HG02798 (cell line): ENCODE results near the gene CACNA1C.
"Not testable (repeated sequence)": the region's sequence is repeated elsewhere in the genome, so short reads cannot be mapped to it uniquely, and the experiment has no call there.

Experiments used
- ATAC-seq: cut with Tn5 transposase; IDR thresholded peaks from one replicate; pipeline ENCODE4 v1.9.1; 2021; ENCODE audit warnings: mild to moderate bottlenecking; ENCODE audit not compliant: unreplicated experiment, poor library complexity

Gene CACNA1C

DNA sequence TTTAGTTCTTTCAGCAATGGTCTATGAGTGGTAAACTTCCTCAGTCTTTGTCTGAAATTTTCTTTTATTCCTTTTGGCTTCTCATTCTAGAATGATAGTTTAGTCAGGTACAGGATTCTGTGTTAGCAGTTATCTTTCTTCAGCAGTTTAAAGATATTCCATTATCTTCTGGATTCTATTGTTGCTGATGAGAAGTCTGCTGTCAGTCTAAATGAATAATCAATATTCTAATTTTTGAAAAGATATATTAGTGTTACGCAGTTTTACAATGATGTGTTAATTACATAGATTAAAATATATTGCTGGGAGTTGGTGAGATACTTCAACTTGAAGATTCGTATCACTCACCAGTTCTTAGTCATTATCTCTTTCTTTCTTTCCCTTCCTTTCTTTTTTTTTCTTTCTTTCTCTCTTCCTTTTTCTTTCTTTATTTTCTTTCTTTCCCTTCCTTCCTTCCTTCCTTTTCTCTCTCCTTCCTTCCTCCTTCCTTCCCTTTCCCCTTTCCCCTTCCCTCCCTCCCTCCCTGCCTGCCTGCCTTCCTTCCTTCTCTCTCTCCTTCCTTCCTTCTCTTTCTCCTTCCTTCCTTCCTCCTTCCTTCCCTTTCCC is 17.8 kb downstream of the CACNA1C start:
- ATAC-seq: no peak

DNA sequence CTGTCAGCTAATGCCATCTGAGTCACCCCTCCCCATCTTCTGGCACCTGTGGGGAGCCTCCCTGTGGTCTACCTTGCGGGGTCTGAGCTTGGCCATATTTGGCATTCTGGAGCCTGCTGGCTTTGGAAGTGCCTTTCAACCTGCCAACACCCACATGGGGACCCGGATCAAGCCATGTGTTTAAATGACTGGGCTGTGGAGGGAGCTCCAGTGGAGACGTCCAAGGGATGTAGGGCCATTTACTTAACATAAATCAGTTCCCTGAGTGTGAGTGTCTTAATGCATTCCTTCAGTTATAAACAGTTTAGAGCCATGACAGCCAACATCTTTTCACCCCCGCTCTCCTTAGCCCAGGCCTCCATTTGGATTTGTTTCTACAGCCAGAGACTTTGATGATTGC is 22.0 kb downstream of the CACNA1C start:
- ATAC-seq: no peak

DNA sequence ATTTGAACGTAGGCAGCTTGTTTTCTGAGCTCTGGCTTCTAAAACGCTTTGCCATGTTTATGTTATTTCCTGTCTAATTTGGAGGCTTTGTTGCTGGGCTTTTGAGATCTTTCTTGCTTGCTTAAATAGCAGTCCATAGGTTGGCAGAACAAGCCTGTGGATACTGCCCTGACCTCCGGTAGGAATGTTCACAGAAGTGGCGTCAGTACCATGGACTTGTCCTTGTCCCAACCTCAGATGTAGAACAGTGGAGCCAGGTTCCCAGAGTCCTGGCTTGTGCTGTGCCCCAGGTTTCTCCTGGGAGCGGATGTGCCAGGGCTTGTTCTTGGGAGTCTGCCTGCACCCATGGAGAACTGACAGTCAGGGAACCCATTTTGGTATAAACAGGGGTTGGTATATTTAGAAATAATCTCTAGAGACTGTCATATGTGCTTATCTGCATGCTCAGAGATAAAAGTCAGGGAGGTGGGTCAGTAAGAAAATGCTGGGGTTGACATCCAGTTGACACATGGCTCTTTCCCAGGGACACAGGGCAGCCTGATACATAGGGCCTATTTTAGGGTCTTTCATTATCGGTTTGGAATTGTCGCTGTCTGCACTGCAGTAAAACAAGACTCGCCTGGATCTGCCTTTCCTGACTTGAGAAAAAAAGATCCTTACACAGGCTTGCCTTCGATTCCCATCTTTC is 22.9 kb downstream of the CACNA1C start:
- ATAC-seq: no peak

DNA sequence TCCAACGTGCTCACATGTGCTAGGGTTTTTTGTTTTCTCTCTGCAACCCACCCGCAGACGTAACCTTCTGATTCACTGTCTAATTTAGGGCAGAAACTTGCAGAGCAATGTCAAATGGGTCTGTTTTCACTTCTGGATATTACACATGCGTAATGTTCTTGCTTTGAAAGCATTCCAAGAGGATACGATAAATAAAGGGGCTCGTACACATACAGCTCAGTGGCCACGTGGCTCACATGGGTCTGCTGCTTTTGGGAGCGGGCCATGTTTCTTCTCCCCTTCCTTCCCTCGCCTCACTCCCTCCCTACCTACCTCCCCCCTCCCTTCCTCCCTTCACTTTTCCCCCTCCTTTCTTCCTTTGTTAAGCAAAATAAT is 23.4 kb downstream of the CACNA1C start:
- no peak for ATAC-seq

- no peak for ATAC-seq
These were observed 23.9 kb downstream of the CACNA1C start for GRCh38 chr12:2076728-2077127.

GRCh38 chr12:2080604-2081003 is 27.8 kb downstream of the CACNA1C start:
- no peak for ATAC-seq

DNA sequence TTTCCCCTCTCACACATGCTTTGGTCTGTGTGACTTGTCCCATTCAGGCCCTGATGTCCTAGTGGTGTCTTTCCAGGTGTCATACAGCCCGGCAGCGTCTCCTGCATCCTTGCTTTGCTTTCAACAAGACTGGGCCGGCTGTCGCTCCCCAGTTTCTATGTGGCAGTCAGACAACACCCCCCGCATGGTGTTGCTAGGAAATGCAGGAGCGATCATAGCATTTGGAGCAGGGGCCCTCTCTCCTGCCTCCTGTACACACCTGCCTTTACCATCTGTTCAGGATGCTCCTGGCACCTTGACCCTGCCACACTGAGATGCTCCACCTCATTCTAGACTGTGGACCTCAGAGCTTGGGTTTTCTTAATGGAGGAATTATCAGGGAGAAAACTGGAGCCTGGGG is 29.5 kb downstream of the CACNA1C start:
- no peak for ATAC-seq

DNA sequence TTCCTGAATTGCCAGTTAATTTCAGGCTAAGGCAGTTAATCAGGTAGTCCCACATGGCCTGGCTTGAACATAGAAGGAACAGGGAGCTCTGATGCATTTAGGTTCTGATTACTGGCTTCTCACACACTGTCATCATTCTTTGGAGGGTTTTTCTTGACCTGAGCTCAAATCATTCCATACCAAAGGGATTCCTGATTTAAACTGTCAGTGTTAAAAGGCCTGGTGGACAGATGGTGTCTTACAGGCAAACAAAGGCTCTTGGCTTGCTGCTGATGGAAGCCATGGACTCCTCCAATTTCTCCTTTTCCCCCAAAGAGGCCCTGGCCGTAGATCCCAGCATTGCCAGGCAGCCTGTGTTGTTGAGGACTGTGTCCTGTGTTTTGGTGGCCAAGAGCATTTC is 30.2 kb downstream of the CACNA1C start:
- ATAC-seq: no peak

GRCh38 chr12:2083561-2083960 is 30.8 kb downstream of the CACNA1C start:
- ATAC-seq: no peak

DNA sequence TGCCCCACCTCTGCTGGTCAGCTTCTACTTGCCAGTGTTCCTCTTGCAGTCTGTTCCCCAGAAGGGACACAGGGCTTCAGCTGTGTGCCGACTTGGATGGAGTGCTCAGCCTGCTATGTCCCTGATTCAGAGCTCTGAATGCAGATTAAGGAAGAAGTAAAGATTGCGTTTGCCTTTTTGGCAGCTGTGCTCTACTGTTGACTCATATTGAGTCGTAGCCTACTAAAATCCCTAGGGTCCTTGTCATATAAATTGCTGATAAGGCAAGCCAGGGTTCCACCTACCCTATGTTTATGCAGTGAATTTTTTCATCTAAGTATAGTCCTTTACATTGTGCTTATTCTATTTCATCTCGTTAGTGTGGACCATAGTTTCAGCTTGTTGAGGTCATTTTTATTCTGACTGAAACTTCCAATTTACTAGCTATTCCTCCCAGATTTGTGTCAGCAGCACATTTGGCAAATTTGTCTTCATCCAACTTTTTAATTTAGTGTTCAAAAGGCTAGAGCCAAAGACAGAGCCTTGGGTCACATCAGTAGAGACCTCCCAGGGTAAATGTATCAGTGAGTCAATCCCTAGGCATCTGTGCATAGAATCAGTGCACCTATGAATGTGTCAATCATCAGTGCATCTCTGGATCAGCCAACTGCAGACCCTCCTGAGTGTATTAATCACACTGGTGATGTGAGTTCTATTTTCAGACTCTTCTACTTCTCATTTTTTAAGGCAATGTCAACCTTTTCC is 31.9 kb downstream of the CACNA1C start:
- ATAC-seq: no peak

DNA sequence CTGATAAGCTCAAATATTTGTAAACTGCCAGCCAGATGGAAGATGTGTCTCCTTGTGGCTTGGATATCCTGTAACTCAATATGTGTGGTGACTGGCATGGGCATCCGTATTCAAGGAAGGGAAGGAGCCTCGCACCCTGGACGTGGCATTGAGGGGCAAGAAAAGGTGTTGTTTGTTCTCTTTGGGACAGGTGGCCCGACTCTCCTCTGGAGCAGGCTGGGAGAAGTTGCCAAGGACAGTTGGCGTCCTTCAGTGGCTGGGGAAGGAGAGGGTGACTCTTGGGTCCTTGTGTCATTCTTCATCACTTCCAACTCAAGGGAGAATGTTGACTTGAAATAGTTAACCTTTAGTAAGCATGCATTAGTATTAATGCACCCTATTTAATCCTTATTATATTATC is 39.6 kb downstream of the CACNA1C start:
- no peak for ATAC-seq

GRCh38 chr12:2092890-2093289 is 40.1 kb downstream of the CACNA1C start:
- ATAC-seq: no peak

GRCh38 chr12:2094597-2094996 is 41.8 kb downstream of the CACNA1C start:
- ATAC-seq: no peak

GRCh38 chr12:2095878-2096277 is 43.1 kb downstream of the CACNA1C start:
- no peak for ATAC-seq

DNA sequence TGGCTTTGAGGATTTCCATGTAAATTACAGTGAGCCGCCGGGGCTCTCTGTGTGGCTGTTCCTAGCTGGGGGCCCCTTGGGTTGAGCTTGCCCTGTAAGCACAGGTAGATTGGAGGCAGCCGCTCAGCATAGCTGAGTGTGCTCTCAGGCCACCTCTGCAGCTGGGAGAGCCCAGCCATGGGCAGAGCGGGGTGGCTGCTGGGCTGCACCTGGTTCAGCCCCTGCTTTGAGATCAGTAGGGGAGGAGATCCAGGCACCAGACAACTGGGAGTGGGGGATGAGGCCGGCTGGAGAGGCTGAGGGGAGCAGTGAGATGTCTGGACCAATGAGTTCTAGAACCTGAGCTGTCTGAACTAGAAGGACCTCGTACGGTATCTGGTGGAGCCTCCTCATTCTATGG is 44.8 kb downstream of the CACNA1C start:
- ATAC-seq: no peak

GRCh38 chr12:2098852-2099251 is 46.1 kb downstream of the CACNA1C start:
- no peak for ATAC-seq

GRCh38 chr12:2099595-2099994 is 46.8 kb downstream of the CACNA1C start:
- ATAC-seq: no peak

DNA sequence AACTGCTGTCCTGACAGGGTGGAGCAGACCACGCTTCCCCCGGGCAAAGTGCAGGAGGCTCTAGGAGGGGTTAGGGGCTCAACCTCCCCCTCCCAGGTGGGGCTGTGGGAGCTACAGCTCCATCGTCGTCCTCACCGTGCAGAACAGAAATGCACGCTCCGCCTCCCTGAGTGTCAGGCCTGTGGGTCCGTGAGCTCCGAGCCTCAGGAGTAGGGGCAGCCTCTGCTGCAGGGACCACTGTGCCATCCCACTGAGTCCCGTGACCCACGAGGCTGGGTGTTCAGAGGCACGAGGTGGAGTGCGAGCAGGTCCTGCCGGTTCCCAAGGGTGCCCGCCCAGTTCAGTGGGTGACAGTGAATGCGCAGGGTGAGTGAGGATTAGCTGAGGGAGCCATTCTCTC is 48.6 kb downstream of the CACNA1C start:
- no peak for ATAC-seq

GRCh38 chr12:2101771-2102170 is 49.0 kb downstream of the CACNA1C start:
- no peak for ATAC-seq

GRCh38 chr12:2102736-2103135 is 49.9 kb downstream of the CACNA1C start:
- ATAC-seq: not testable (repeated sequence)

- ATAC-seq: not testable (repeated sequence)
These were observed 52.6 kb downstream of the CACNA1C start for GRCh38 chr12:2105387-2105786.

DNA sequence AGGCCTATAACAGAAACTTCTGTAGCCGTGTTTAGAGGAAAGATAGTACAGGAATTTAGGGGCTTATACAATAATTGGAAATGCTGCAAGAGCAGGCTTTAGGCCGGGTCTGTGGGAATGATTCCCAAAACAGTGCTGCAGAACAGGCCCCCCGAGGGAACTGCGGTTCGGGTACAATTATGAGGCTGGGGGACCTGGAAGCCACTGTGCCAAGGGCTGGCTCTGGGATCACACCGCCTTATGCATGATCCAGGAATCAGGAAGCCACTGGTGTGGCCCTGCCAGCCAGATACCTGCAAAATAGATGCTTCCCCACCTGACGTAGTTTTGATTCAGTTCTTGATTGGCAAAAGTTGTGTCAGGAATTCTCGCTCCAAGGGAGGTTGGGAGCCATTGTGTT is 55.4 kb downstream of the CACNA1C start:
- no peak for ATAC-seq
